ENCODE measurements around the gene RAG1.
"Not testable (repeated sequence)": the region's sequence is repeated elsewhere in the genome, so short reads cannot be mapped to it uniquely, and the experiment has no call there.

RAG1 gene

GRCh38 chr11:36567694-36568093, at the start of gene RAG1:
Gene RAG1 (plus strand): TSS chr11:36568007. CDS start chr11:36573305, 5,298 bp downstream.
- DNase-seq = no peak

- no peak for DNase-seq
Measured at GRCh38 chr11:36530840-36531239, 37.0 kb upstream of the RAG1 start.

- no peak for DNase-seq
Measured at GRCh38 chr11:36532941-36533601, 34.7 kb upstream of the RAG1 start.

GRCh38 chr11:36534276-36534840, 33.4 kb upstream of the RAG1 start:
- no peak for DNase-seq

GRCh38 chr11:36540998-36541397, 26.8 kb upstream of the RAG1 start:
- DNase-seq = no peak

- DNase-seq = no peak
Measured at GRCh38 chr11:36550385-36551115, 17.3 kb upstream of the RAG1 start.

GRCh38 chr11:36557390-36557789, 10.4 kb upstream of the RAG1 start:
- DNase-seq = not testable (repeated sequence)

GRCh38 chr11:36557991-36558390, 9.8 kb upstream of the RAG1 start:
- no peak for DNase-seq

GRCh38 chr11:36558571-36559413, 9.0 kb upstream of the RAG1 start:
- DNase-seq = no peak

GRCh38 chr11:36564376-36565030, 3.3 kb upstream of the RAG1 start:
- DNase-seq = peak; percentile 42

GRCh38 chr11:36565031-36565610, 2.7 kb upstream of the RAG1 start:
- DNase-seq = no peak

GRCh38 chr11:36566407-36567053, 1.3 kb upstream of the RAG1 start:
- no peak for DNase-seq

- no peak for DNase-seq
Measured at GRCh38 chr11:36569095-36569494, 1.3 kb downstream of the RAG1 start.

- no peak for DNase-seq
Measured at GRCh38 chr11:36574486-36574885, 6.7 kb downstream of the RAG1 start.

- DNase-seq = no peak
Measured at GRCh38 chr11:36577373-36577772, 9.6 kb downstream of the RAG1 start.

- no peak for DNase-seq
Measured at GRCh38 chr11:36577859-36578258, 10.1 kb downstream of the RAG1 start.

GRCh38 chr11:36578458-36578857, 10.7 kb downstream of the RAG1 start:
- no peak for DNase-seq

- DNase-seq = no peak
Measured at GRCh38 chr11:36581536-36581935, 13.7 kb downstream of the RAG1 start.

GRCh38 chr11:36583667-36584066, 15.9 kb downstream of the RAG1 start:
- no peak for DNase-seq

GRCh38 chr11:36586543-36586942, 18.7 kb downstream of the RAG1 start:
- DNase-seq = no peak

- no peak for DNase-seq
Measured at GRCh38 chr11:36588099-36588498, 20.3 kb downstream of the RAG1 start.

GRCh38 chr11:36590513-36590912, 22.7 kb downstream of the RAG1 start:
- DNase-seq = no peak
